GM12801 (cell line): ENCODE data around the gene CHST15.

Experiments
- TF ChIP-seq, protein P1 (sequence below): IDR thresholded peaks from one replicate; pipeline ENCODE4 v1.5.1; 2011; ENCODE audit warnings: control low read depth; ENCODE audit not compliant: insufficient read length; ENCODE audit errors: extremely low read depth

CHST15 gene

GRCh38 chr10:124132876-124133275 is 39.5 kb upstream of the CHST15 start:
- TF ChIP-seq, protein P1, sequence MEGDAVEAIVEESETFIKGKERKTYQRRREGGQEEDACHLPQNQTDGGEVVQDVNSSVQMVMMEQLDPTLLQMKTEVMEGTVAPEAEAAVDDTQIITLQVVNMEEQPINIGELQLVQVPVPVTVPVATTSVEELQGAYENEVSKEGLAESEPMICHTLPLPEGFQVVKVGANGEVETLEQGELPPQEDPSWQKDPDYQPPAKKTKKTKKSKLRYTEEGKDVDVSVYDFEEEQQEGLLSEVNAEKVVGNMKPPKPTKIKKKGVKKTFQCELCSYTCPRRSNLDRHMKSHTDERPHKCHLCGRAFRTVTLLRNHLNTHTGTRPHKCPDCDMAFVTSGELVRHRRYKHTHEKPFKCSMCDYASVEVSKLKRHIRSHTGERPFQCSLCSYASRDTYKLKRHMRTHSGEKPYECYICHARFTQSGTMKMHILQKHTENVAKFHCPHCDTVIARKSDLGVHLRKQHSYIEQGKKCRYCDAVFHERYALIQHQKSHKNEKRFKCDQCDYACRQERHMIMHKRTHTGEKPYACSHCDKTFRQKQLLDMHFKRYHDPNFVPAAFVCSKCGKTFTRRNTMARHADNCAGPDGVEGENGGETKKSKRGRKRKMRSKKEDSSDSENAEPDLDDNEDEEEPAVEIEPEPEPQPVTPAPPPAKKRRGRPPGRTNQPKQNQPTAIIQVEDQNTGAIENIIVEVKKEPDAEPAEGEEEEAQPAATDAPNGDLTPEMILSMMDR, result no peak

DNA sequence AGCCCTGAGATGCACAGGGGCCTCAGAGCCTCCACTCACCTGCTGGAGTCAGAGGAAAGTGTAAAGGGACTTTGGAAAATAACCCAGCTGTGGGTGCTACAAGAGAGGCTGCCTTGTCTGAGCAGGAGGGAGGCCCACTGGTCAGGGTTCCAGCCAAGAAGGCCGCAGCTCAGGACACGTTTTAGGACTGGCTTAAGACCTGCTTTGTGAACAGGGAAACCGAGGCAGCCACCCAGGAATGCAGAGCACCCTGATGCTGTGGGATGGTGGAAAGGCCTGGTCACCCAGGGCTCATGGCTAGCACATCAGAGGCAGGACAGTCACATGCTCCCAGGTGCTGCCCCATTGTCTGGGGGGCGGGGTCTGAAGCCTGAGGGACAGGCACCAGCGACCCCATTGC is 38.9 kb upstream of the CHST15 start:
- TF ChIP-seq, protein P1, result no peak

GRCh38 chr10:124131172-124131571 is 37.8 kb upstream of the CHST15 start:
- TF ChIP-seq, protein P1, result no peak

- TF ChIP-seq, protein P1, result no peak
These were observed 37.0 kb upstream of the CHST15 start for GRCh38 chr10:124130198-124130900.

DNA sequence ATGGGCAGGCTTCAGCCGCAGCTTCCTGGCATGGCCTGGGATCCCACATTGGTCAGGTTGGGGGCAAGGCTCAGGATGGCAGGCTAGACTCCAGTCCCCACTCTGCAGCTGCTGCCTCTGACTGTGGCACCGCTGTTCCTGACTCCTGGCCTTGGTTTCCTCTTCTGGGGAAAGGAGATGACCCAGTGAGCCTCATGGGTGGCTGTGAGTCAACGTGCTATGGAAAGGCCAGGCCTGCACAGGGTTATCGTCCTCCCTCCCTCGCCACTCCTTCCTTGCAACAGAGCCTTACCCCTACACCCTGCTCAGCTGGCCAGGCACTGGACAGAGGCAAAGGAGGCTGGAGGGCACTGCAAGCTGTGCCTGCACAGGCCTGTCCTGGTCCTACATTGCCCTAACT is 36.1 kb upstream of the CHST15 start:
- TF ChIP-seq, protein P1, result no peak

GRCh38 chr10:124128811-124129145 is 35.4 kb upstream of the CHST15 start:
- TF ChIP-seq, protein P1, result no peak

DNA sequence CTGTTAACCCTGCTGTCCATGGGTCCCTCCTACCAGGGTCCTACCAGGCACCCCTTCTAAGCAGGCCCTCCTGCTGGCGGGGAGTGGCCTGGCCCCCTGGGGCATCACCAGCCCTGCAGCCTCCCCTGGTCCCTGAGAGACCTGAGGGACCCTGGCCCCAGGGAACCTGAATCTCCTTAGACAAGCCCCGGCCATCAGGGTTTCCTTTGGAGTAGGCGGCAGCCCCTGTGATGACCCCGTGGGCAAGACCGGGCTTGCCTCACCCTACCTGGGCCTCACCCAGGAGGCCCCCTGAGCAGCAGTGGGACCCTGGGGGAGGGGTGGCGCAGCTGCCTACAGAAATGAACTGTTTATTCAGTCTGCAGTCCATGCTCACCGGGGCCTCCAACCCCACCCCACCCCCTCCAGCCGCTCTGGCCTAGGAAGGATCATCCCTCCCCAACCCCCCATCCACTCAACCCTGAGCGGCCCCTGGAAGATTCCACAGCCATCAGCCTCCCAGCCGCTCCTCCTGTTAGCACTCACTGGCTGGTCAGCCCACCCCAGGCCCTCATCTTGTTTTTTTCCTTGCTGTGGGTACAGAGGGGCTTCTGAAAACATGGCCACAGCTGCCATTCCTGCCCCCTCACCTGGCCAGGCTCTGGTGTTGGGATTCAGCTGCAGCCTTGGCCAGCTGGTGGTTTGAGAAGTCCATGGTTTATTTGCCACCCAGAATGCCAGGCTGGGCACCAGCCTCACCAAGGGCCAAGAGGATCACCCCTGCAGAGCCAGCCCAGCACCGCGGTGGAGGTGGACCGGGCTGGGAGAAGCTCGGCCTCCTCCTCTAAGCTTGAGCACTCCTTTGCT is 34.8 kb upstream of the CHST15 start:
- TF ChIP-seq, protein P1, result no peak
